Endothelial cell of umbilical vein (primary cell): ENCODE data around the gene PRDM2.

Source experiments
- CTCF ChIP-seq, 2 donors: IDR thresholded peaks; 1 replicate in 1 of 2; 2 replicates in 1 of 2; pipeline ENCODE4 v1.5.1; 2011; ENCODE audit warnings: low read length in 2 of 2, mild to moderate bottlenecking in 2 of 2, moderate library complexity in 2 of 2, control low read depth in 1 of 2, inconsistent platforms in 1 of 2, low read depth in 1 of 2; ENCODE audit not compliant: insufficient read depth in 1 of 2; ENCODE audit errors: extremely low read depth in 1 of 2
- EZH2 ChIP-seq: IDR thresholded peaks from 2 replicates; pipeline ENCODE4 v1.6.1; 2012; ENCODE audit warnings: borderline replicate concordance, low read depth, mild to moderate bottlenecking, moderate library complexity, low read length, inconsistent platforms; ENCODE audit not compliant: severe bottlenecking
- GATA2 ChIP-seq: IDR thresholded peaks from 2 replicates; pipeline ENCODE4 v1.7.0; 2011; ENCODE audit warnings: low read depth, mild to moderate bottlenecking, moderate library complexity, mixed read lengths, low read length; ENCODE audit not compliant: insufficient read length, insufficient read depth
- POLR2A ChIP-seq: IDR thresholded peaks from 2 replicates; pipeline ENCODE4 v1.6.1; 2012; ENCODE audit warnings: low read depth, mild to moderate bottlenecking, control low read depth, low read length

GRCh38 chr1:13818926-13819325 is 118.9 kb downstream of the PRDM2 start:
- no peak for TF ChIP-seq CTCF (IDR thresholded peaks at IDR 0.05; ENCODE audit: extremely low read depth in 1 of 2, insufficient read depth in 1 of 2, low read depth in 1 of 2, low read length in 2 of 2)
- TF ChIP-seq GATA2, result no peak
- no peak for TF ChIP-seq EZH2
- TF ChIP-seq POLR2A, result no peak
